SU-DHL-6 (cell line): ENCODE data around the gene KSR1.
"Not testable (repeated sequence)": the region's sequence is repeated elsewhere in the genome, so short reads cannot be mapped to it uniquely, and the experiment has no call there.

Experiments
- H2AFZ ChIP-seq: fragments of 200-600 bp; sonication (generic); 2 replicates; pipeline ENCODE4 v1.6.1; 2014; ENCODE audit warnings: low read depth, mild to moderate bottlenecking, moderate library complexity, mixed read lengths, antibody characterized with exemption, low read length; ENCODE audit not compliant: severe bottlenecking
- H3F3A ChIP-seq: fragments of 200-600 bp; shearing (Covaris generic); 2 replicates; pipeline ENCODE4 v1.6.0; 2016; ENCODE audit warnings: antibody characterized with exemption, mild to moderate bottlenecking; ENCODE audit not compliant: insufficient read depth
- H3K27ac ChIP-seq: fragments of 200-600 bp; sonication (generic); 2 replicates; pipeline ENCODE4 v1.5.1; 2016; ENCODE audit warnings: low read depth, mild to moderate bottlenecking, low read length, moderate library complexity, mixed read lengths
- H3K27me3 ChIP-seq: fragments of 200-600 bp; sonication (generic), shearing (Covaris generic); 2 replicates; pipeline ENCODE4 v1.6.0; 2014; ENCODE audit warnings: mild to moderate bottlenecking, low read length
- H3K36me3 ChIP-seq: fragments of 200-600 bp; sonication (generic); 2 replicates; pipeline ENCODE4 v1.6.1; 2014; ENCODE audit warnings: mild to moderate bottlenecking, low read length, mixed read lengths
- H3K4me2 ChIP-seq: fragments of 300-600, 200-600 bp; shearing (Covaris generic), sonication (generic); 2 replicates; pipeline ENCODE4 v1.6.0; 2014; ENCODE audit warnings: low read length, low read depth, mild to moderate bottlenecking; ENCODE audit not compliant: poor library complexity, severe bottlenecking
- H3K4me3 ChIP-seq: fragments of 200-600 bp; sonication (generic); 2 replicates; pipeline ENCODE4 v1.5.1; 2014; ENCODE audit warnings: antibody characterized with exemption, low read length, mild to moderate bottlenecking, mixed read lengths; ENCODE audit not compliant: insufficient read depth, poor library complexity, severe bottlenecking
- H3K79me2 ChIP-seq: fragments of 200-600 bp; sonication (generic); 2 replicates; pipeline ENCODE4 v1.6.1; 2014; ENCODE audit warnings: mild to moderate bottlenecking, low read length, moderate library complexity; ENCODE audit not compliant: insufficient read depth
- H3K9ac ChIP-seq: fragments of 200-600 bp; sonication (generic); 2 replicates; pipeline ENCODE4 v1.7.0; 2014; ENCODE audit warnings: mild to moderate bottlenecking, low read length
- H3K9me2 ChIP-seq: fragments of 200-600 bp; sonication (generic); replicated peaks from 2 replicates; pipeline ENCODE4 v1.6.1; 2014; ENCODE audit warnings: low read length; ENCODE audit not compliant: insufficient read depth
- H3K9me3 ChIP-seq: fragments of 200-600 bp; sonication (generic); 2 replicates; pipeline ENCODE4 v1.6.1; 2014; ENCODE audit warnings: low read length, mixed read lengths; ENCODE audit not compliant: insufficient read depth
- H4K20me1 ChIP-seq: fragments of 200-600 bp; sonication (generic); 2 replicates; pipeline ENCODE4 v1.6.1; 2014; ENCODE audit warnings: low read depth, mild to moderate bottlenecking, antibody characterized with exemption, low read length, moderate library complexity, mixed read lengths
- CTCF ChIP-seq: fragments of 200-600 bp; sonication (generic); IDR thresholded peaks from one replicate; pipeline ENCODE4 v1.5.1; 2017; ENCODE audit warnings: antibody characterized with exemption, mild to moderate bottlenecking, low read length, moderate library complexity; ENCODE audit not compliant: insufficient read depth, poor library complexity, severe bottlenecking
- EZH2phosphoT487 ChIP-seq: fragments of 200-600 bp; sonication (generic), shearing (Covaris generic); conservative IDR thresholded peaks from 2 replicates; pipeline ENCODE4 v1.6.1; 2018; ENCODE audit warnings: mild to moderate bottlenecking, antibody characterized with exemption, low read length, moderate library complexity, mixed read lengths

KSR1 gene

DNA sequence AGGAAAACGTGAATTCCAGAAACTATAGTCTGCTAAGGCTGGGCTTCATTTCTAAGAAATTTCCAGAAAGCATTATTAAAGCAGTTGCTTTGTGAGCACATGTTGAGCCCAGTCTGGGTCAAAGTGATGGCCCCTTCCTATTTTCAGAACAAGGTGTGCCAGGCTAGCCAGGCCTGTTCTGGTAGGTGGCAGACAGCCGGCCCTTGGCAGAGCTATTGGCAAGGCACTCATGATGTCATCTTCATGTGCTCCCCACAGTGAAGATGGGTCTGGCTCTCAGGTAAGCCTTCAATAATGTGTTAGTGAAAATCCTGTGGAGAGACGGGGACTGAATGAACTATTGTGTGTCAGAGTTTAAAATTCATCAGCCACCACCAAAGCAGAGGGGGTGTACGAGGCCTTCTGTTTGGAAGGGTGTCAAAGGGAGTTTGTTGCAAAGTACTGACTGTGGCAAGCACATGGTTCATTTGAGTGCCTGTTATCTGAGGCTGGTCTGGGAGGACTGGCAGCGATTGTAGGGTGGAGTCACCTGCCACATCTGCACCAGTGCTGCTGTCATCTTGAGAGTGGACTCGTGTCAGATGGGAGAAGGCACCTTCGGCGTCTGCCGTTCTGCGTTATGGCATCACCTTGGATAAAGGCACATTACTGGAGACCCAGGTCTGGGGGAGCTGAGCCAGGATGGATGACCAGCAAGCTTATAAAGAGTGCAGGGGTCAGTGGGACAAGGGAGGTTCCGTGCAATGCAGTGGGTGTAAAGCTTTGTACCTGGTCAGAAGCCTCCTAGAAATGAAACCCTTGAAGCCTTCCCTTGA, 43.4 kb downstream of the KSR1 start:
- H2AFZ ChIP-seq: no peak overlapping the region
- TF ChIP-seq EZH2phosphoT487 (no peak), CTCF (no peak)
- no peaks in the 10 kb centered on the region for H3K9me2 ChIP-seq
- no peak overlapping the region for H3K4me2 ChIP-seq
- H3K4me3 ChIP-seq: no peak overlapping the region
- H3K79me2 ChIP-seq: no peaks in the 10 kb centered on the region
- H3K9ac ChIP-seq: no peak overlapping the region
- no peaks in the 10 kb centered on the region for H3K27me3 ChIP-seq
- no peak overlapping the region for H3K27ac ChIP-seq
- H3K36me3 ChIP-seq: no peaks in the 10 kb centered on the region
- H3K9me3 ChIP-seq: peaks cover 11% of the 10 kb centered on the region; the same call in 1 of the 2 replicates
- H4K20me1 ChIP-seq: no peaks in the 10 kb centered on the region
- H3F3A ChIP-seq: no peaks in the 10 kb centered on the region

GRCh38 chr17:27501338-27501737, 45.1 kb downstream of the KSR1 start:
- peaks cover 11% of the 10 kb centered on the region; the same call in 1 of the 2 replicates for H3K9me3 ChIP-seq
- not testable (repeated sequence) for H3K4me3 ChIP-seq, H3F3A ChIP-seq, H3K9me2 ChIP-seq, H3K9ac ChIP-seq, H3K79me2 ChIP-seq, H3K27me3 ChIP-seq, H4K20me1 ChIP-seq, H3K4me2 ChIP-seq, H2AFZ ChIP-seq, H3K27ac ChIP-seq, H3K36me3 ChIP-seq

- no peak overlapping the region for H3K9ac ChIP-seq
- no peaks in the 10 kb centered on the region for H3K27me3 ChIP-seq
- TF ChIP-seq CTCF: no peak
- TF ChIP-seq EZH2phosphoT487: no peak
- peaks cover 11% of the 10 kb centered on the region; the same call in 1 of the 2 replicates for H3K9me3 ChIP-seq
- no peak overlapping the region for H2AFZ ChIP-seq
- H3K27ac ChIP-seq: no peak overlapping the region
- no peaks in the 10 kb centered on the region for H3F3A ChIP-seq
- H3K4me3 ChIP-seq: no peak overlapping the region
- no peaks in the 10 kb centered on the region for H3K36me3 ChIP-seq
- H4K20me1 ChIP-seq: no peaks in the 10 kb centered on the region
- no peaks in the 10 kb centered on the region for H3K79me2 ChIP-seq
- H3K4me2 ChIP-seq: no peak overlapping the region
- no peaks in the 10 kb centered on the region for H3K9me2 ChIP-seq
These were observed 46.5 kb downstream of the KSR1 start for GRCh38 chr17:27502526-27503324.
